GM12801 (cell line): ENCODE results near the gene CD2BP2.

Experiments
- CTCF ChIP-seq: IDR thresholded peaks from one replicate; pipeline ENCODE4 v1.5.1; 2011; ENCODE audit warnings: control low read depth; ENCODE audit not compliant: insufficient read length; ENCODE audit errors: extremely low read depth

The CD2BP2 gene

GRCh38 chr16:30369938-30370455 lies 14.9 kb upstream of the CD2BP2 start:
- TF ChIP-seq CTCF: no peak

DNA sequence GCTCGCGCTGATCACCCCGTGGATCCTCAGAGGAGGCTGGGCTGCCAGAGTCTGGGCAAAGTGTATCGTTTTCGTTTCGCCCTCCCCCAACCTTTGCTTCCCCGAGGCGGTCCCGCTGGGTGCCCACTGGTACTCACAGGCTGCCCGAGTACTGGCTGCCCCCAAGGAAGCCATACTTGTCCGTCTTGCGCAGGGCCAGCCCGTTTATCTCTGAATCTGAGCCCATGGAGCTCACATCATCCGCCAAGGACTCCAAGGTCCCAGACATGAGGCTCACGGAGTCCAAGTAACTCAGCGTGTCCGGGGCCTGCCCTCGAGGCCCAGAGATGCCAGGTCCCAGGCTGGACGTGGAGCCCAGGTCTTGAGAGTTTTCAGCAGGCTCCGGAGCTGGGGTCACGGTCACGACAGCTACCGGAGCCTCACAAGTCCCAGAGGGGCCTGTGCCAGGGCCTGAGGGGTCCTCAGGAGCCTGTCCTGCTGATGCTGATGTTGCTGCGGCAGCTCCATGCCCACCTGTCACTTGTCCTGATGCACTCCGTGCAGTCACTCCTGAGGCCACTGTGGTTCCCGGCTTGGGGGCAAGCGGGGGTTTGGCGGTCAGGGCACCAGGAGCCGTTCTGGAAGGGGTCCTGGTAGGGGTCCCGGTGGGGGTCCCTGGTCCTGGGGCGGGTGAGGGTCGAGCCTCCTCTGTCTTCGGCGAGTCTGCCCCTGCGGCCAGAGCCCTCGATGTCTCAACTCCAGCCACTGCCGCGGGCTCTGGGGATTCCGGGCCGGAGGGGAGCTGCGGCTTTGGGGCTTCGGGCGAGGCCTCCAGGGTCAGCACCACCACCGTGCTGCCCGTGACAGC lies 14.2 kb upstream of the CD2BP2 start:
- TF ChIP-seq CTCF: no peak

DNA sequence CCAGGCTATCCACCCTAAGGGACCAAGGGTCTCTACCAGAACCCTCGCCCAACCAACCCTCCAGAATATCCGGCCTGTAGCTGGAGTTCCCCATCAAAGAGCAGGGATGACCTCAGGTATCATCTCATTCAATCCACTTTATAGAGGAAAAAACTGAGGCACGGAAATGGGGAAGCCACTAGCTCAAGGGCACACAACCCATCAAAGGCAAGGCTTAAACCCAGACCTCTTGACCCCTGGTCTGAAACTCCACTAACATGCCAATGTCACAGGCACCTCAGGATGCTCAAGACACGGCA lies 13.6 kb upstream of the CD2BP2 start:
- no peak for TF ChIP-seq CTCF

- TF ChIP-seq CTCF: no peak
Measured at GRCh38 chr16:30368122-30368791, 13.1 kb upstream of the CD2BP2 start.

DNA sequence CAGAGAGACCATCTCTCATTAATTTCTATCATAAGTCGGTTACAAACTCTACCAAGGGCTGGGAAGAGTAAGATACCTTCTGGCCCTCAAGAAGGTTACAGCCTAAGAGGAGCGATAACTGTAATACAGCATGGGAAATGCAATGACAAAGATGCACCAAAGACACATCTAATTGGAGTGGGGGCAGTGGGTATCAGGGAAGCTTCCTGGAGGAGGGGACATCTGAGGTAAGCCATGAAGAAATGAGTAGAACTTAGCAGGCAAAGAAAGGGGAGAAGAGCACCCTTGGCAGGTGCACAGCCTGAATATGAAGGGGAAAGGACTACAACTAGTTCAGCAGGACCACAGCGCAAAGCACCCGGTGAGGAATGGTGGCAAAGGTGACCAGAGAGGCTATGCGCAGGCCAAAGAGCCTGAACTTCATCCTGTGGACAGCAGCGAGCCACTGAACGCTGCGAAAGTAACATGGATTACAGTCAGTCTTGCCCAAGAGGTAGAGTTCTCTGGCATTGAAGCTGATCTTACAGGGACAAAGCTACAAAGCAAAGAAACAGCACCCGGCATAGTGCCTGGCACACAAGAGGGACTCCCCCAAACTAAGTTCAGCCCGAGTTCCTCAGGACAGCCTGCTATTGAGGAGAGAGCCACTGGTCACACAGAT lies 12.4 kb upstream of the CD2BP2 start:
- no peak for TF ChIP-seq CTCF

- TF ChIP-seq CTCF: no peak
Measured at GRCh38 chr16:30366511-30366910, 11.4 kb upstream of the CD2BP2 start.

DNA sequence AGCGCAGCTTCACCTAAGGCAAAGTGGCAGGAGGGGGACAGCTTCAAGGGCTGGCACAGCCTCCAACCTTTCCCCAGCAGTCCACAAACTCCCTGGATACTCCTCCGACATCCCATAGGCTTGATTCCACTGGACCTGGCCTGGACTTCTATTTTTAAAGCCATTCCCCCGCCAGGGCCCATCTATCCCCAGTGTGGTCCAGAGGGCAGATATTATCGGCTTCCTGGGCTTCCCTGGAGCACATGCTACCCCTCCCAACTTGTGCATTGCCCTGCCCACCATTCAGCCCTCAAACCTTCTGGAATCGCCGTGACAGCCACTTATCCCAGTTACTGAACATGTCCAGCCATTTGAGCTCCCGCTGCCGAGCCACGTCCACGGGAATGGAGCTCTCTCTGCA lies 10.1 kb upstream of the CD2BP2 start:
- no peak for TF ChIP-seq CTCF
